ENCODE measurements around the gene ATP8B3. TPM values are rescaled to one million over a fixed set of nuclear protein-coding genes. Genes with fewer than 3 reads are reported as not detected.

ATP8B3 gene
- polyA plus RNA-seq, 1 donor, result 0.85 TPM

GRCh38 chr19:1746401-1747284, 65.4 kb downstream of the ATP8B3 start:
- no peak for DNase-seq

DNA sequence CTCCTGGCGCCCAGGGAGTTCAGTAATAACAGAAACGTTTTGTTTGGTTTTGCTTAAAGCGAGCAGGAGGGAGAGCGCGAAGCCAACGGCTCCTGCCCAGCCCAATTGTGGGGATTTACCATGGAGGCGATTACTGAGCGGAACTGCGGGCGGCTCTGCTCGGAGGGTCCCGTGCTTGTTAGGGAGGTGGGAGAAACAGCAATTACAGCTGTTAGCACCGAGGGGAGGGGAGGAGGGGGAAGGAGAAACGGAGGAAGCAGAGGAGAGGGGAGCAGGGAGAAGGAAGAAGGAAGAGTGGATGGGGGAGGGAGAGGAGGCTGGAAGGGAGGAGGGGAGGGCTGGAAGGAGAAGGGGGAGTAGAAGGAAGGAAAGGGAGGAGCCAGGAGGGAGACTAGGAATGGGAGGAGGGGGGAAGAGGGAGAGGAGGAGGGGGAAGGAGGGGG, 66.5 kb downstream of the ATP8B3 start:
- DNase-seq, result no peak

DNA sequence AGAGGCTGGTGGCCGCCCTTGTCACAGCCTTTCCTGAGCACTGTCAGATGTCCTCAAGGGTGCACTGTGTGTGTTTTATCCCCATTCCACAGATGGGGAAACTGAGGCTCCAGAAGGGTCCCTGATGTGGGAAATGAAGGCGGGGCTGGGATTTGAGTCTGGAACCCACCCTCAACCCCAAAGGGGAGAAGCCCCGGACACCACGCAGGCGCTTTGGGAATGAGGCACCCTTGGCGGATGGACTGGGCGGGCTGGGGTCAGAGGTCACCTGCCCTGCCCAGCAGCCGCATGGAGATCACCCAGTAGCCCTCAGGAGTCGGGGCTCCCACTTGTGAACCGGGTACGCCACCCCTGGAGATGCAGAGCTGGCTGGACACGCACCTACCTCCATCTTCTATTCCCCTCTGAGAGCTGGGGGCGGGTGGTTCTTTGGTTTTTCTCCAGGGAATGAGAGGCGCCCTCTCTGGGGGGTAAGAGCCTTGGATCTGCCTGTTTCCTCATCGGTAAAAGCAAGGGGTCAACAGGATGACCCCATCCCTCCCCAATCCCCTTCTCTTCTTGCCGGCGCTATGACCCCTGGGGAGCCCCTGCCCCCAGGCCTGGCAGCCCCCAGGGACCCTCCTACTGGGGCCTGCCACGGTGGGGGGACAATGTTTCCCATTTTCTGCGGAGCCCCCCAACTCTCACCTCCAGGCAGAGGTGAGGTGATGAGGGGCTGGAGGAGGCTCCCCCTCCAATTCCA, 67.1 kb downstream of the ATP8B3 start:
- DNase-seq, result no peak

- no peak for DNase-seq
These were observed 67.9 kb downstream of the ATP8B3 start for GRCh38 chr19:1744133-1744665.

DNA sequence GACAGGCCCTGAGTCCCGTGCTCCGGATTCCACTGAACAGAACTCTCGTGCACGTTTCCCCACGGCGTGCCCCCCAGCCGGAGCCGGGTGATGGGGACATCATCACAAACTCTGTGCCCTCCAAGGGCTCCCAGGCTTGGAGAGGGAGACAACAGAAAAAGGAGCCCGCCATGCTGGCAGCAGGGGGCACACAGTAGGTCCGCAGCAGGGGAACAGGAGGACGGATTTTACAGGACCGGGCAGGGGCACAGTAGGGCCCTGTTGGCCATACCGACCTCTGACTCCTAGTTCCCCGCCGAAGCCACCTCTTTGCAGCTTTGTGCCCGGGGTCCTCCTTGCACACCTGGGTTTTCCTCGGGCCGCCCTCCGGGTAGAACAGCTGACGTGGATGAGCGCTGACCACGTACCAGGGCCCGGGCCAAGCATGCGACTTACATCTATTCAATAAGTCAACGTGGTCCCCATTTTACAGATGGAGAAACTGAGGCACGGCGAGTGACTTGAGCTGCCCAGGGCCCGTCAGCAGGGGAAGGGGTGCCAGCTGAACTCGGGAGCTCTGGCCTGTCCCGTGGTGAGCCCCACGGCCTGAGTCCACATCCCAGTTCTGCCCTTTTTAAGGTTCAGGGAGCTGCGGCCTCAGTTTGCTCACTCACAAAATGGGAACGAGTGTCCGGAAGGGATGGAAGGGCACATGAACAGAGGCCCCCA, 68.9 kb downstream of the ATP8B3 start:
- no peak for DNase-seq

DNA sequence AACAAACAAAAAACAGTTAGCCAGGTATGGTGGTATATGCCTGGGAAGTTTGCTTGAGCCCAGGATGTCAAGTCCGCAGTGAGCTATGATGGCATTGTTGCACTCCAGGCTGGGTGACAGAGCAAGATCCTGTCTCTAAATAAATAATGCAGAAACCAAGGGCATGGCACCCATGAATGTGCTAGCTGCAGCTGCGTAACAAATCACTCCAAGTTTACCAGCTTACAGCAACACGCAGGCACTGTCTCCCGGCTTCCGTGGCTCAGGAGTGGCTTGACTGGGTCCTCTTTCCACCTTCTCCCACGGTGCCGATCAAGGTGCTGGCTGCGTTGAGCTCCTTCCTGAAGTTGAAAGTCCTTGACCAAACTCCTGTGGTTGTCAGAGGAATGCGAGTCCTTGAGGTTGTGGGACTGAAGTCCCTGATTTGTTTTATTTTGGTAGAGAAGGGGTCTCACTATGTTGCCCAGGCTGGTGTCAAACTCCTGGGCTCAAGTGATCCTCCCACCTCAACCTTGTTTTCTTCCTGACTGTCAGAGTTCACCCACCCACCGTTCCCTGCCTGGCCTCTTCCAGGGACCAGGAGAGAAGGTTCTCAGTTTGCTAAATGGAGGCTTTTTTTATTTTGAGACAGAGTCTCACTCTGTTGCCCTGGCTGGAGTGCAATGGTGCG, 72.0 kb downstream of the ATP8B3 start:
- no peak for DNase-seq

DNA sequence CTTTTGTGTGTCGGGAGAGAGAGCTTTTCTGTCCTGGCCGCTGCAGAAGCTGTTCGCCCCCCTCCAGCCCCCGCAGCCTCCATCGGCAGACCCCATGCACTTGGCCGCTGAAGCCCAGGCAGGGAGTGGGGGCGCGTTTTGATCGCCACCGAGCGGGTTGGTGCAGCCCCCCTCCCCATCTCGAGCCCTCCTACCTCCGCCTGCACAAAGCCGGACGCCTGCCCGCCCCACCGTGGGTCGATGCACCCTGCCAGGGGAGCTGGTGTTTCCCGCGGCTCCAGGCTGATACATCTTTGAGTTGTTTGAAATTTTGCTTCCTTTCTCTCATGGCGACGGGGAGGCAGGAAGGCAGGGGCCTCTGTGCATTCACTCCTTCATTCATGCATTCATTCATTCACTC, 75.1 kb downstream of the ATP8B3 start:
- no peak for DNase-seq

GRCh38 chr19:1736280-1736679, 75.8 kb downstream of the ATP8B3 start:
- no peak for DNase-seq

GRCh38 chr19:1734321-1734966, 77.6 kb downstream of the ATP8B3 start:
- DNase-seq, result no peak

Other genes starting within 250 kb of the ATP8B3 start
- 19.1 TPM for gene MEX3D, start 244.0 kb downstream of the ATP8B3 start, polyA plus RNA-seq (ENCODE audit: insufficient read length)
- gene MBD3, start 219.4 kb downstream of the ATP8B3 start, polyA plus RNA-seq (ENCODE audit: insufficient read length), result 47.3 TPM
- gene UQCR11, start 206.8 kb downstream of the ATP8B3 start, polyA plus RNA-seq (ENCODE audit: insufficient read length), result 82.3 TPM
- 98.9 TPM for gene TCF3, start 159.7 kb downstream of the ATP8B3 start, polyA plus RNA-seq (ENCODE audit: insufficient read length)
- gene ONECUT3, start 58.8 kb downstream of the ATP8B3 start, polyA plus RNA-seq (ENCODE audit: insufficient read length), result 0.03 TPM
- gene REXO1, start 36.2 kb upstream of the ATP8B3 start, polyA plus RNA-seq (ENCODE audit: insufficient read length), result 29.0 TPM
- 4.5 TPM for gene KLF16, start 51.3 kb upstream of the ATP8B3 start, polyA plus RNA-seq (ENCODE audit: insufficient read length)
- 29.3 TPM for gene ABHD17A, start 73.2 kb upstream of the ATP8B3 start, polyA plus RNA-seq (ENCODE audit: insufficient read length)
- 2.4 TPM for gene ADAT3, start 93.1 kb upstream of the ATP8B3 start, polyA plus RNA-seq (ENCODE audit: insufficient read length)
- gene SCAMP4, start 93.1 kb upstream of the ATP8B3 start, polyA plus RNA-seq (ENCODE audit: insufficient read length), result 67.5 TPM
- gene CSNK1G2, start 128.9 kb upstream of the ATP8B3 start, polyA plus RNA-seq (ENCODE audit: insufficient read length), result 45.0 TPM
- gene BTBD2, start 203.4 kb upstream of the ATP8B3 start, polyA plus RNA-seq (ENCODE audit: insufficient read length), result 87.4 TPM
- 54.4 TPM for gene MKNK2, start 239.0 kb upstream of the ATP8B3 start, polyA plus RNA-seq (ENCODE audit: insufficient read length)